Esophagus (tissue), 2 donors: ENCODE results near the gene GALNT1. TPM values are rescaled to one million over a fixed set of nuclear protein-coding genes. Genes with fewer than 3 reads are reported as not detected.
"Not testable (repeated sequence)": the region's sequence is repeated elsewhere in the genome, so short reads cannot be mapped to it uniquely, and the experiment has no call there.

Source experiments
- H3K27ac ChIP-seq, 2 donors: one replicate each; pipeline ENCODE4 v1.5.1; 2013; ENCODE audit warnings: low read depth in 2 of 2, mild to moderate bottlenecking in 2 of 2, inconsistent platforms in 1 of 2, low read length in 1 of 2, moderate library complexity in 1 of 2
- H3K27me3 ChIP-seq, 2 donors: one replicate each; pipeline ENCODE4 v1.6.1; 2013; ENCODE audit warnings: low read length in 2 of 2, control low read depth in 1 of 2, mild to moderate bottlenecking in 1 of 2; ENCODE audit not compliant: insufficient read depth in 2 of 2, control insufficient read depth in 1 of 2
- H3K36me3 ChIP-seq, 2 donors: one replicate each; pipeline ENCODE4 v1.6.1; 2013; ENCODE audit warnings: low read length in 1 of 2; ENCODE audit not compliant: control insufficient read depth in 2 of 2, insufficient read depth in 2 of 2
- H3K4me1 ChIP-seq, 2 donors: one replicate each; pipeline ENCODE4 v1.6.1; 2013; ENCODE audit warnings: low read length in 1 of 2; ENCODE audit not compliant: control insufficient read depth in 2 of 2, insufficient read depth in 2 of 2
- H3K4me3 ChIP-seq, 2 donors: one replicate each; pipeline ENCODE4 v1.5.1; 2013; ENCODE audit warnings: low read length in 2 of 2, mild to moderate bottlenecking in 2 of 2, low read depth in 1 of 2, moderate library complexity in 1 of 2
- H3K9me3 ChIP-seq, 2 donors: one replicate each; pipeline ENCODE4 v1.6.1; 2013; ENCODE audit warnings: mild to moderate bottlenecking in 2 of 2, low read depth in 1 of 2, low read length in 1 of 2, moderate library complexity in 1 of 2; ENCODE audit not compliant: control insufficient read depth in 2 of 2, insufficient read depth in 1 of 2
- WGBS, 2 donors: extraction: QIAGEN DNeasy Blood & Tissue Kit; methylation state at CpG; one replicate each; pipeline ENCODE4 v1.1.7; 2013; 5-methylcytosine and 5-hydroxymethylcytosine counted together
- polyA plus RNA-seq, 2 donors: library from polyadenylated mRNA; stranded (reverse); fragments of 200-250 nt; gene quantifications; one replicate each; pipeline ENCODE4 v1.2.3, GENCODE V29; 2013
- donor health status: healthy with polysubstance abuse.
- donor health status: Bipolar disorder and iron deficiency.

GALNT1 gene
- polyA plus RNA-seq, result 10 to 100 TPM; 37.5 to 37.7 TPM

- Histone ChIP-seq H3K27ac (peak within 1 kb of the TSS; percentile 96 to 97), H3K4me3 (peak within 1 kb of the TSS; percentile 72 to 86), H3K27me3 (no peaks in the 10 kb centered on the region), H3K9me3 (no peaks in the 10 kb centered on the region), H3K36me3 (no peaks in the 10 kb centered on the region), H3K4me1 (peaks cover 0 to 2% of the 10 kb centered on the region in 2 donors)
- whole genome bisulfite sequencing, 2 donors, result 0% methylated on average over 8 to 52 of the region's 74 CpGs
Observed at GRCh38 chr18:35581546-35581897, at the start of gene GALNT1. TSS of gene GALNT1 (plus strand) at chr18:35581740. CDS start at chr18:35654663, 72,923 bp downstream.

- H3K27me3 ChIP-seq, result no peaks in the 10 kb centered on the region
- WGBS, 2 donors, result 83 to 90% methylated on average over 2 of the region's 2 CpGs
Observed at GRCh38 chr18:35533916-35534405, 47.6 kb upstream of the GALNT1 start.

GRCh38 chr18:35535297-35535696 lies 46.2 kb upstream of the GALNT1 start:
- no peak overlapping the region for H3K27ac ChIP-seq
- no peaks in the 10 kb centered on the region for H3K36me3 ChIP-seq
- H3K4me3 ChIP-seq, result no peak overlapping the region
- 95 to 98% methylated on average over 1 of the region's 1 CpG for WGBS, 2 donors
- H3K9me3 ChIP-seq, result peaks cover 3% of the 10 kb centered on the region in 2 donors
- H3K4me1 ChIP-seq, result no peaks in the 10 kb centered on the region
- no peaks in the 10 kb centered on the region for H3K27me3 ChIP-seq

More at GRCh38 chr18:35533916-35534405, 47.6 kb upstream of the GALNT1 start:
- Histone ChIP-seq H3K36me3 (no peaks in the 10 kb centered on the region), H3K4me1 (no peaks in the 10 kb centered on the region), H3K27ac (no peak overlapping the region), H3K9me3 (peaks cover 3% of the 10 kb centered on the region in 2 donors), H3K4me3 (no peak overlapping the region)

GRCh38 chr18:35542356-35542755 lies 39.2 kb upstream of the GALNT1 start:
- Histone ChIP-seq H3K27ac (no peak overlapping the region), H3K27me3 (no peaks in the 10 kb centered on the region), H3K4me3 (no peak overlapping the region), H3K4me1 (no peaks in the 10 kb centered on the region), H3K9me3 (no peaks in the 10 kb centered on the region), H3K36me3 (no peaks in the 10 kb centered on the region)

GRCh38 chr18:35547008-35547605 lies 34.4 kb upstream of the GALNT1 start:
- H3K27me3 ChIP-seq, result no peaks in the 10 kb centered on the region
- H3K9me3 ChIP-seq, result no peaks in the 10 kb centered on the region
- H3K27ac ChIP-seq, result no peak overlapping the region
- H3K36me3 ChIP-seq, result no peaks in the 10 kb centered on the region
- 79 to 83% methylated on average over 2 of the region's 2 CpGs for WGBS, 2 donors
- no peaks in the 10 kb centered on the region for H3K4me1 ChIP-seq
- H3K4me3 ChIP-seq, result no peak overlapping the region

- WGBS, 2 donors, result 80 to 91% methylated on average over 1 of the region's 1 CpG
- no peaks in the 10 kb centered on the region for H3K36me3 ChIP-seq
Observed at GRCh38 chr18:35549564-35549963, 32.0 kb upstream of the GALNT1 start.

GRCh38 chr18:35553300-35553699 lies 28.2 kb upstream of the GALNT1 start:
- no peaks in the 10 kb centered on the region for H3K36me3 ChIP-seq

More at GRCh38 chr18:35549564-35549963, 32.0 kb upstream of the GALNT1 start:
- Histone ChIP-seq H3K9me3 (no peaks in the 10 kb centered on the region), H3K27me3 (no peaks in the 10 kb centered on the region), H3K4me1 (no peaks in the 10 kb centered on the region), H3K4me3 (no peak overlapping the region), H3K27ac (no peak overlapping the region)

GRCh38 chr18:35555538-35555937 lies 26.0 kb upstream of the GALNT1 start:
- H3K4me1 ChIP-seq, H3K27me3 ChIP-seq, H3K9me3 ChIP-seq, H3K27ac ChIP-seq, H3K36me3 ChIP-seq, H3K4me3 ChIP-seq: not testable (repeated sequence)
- 97 to 98% methylated on average over 5 of the region's 5 CpGs for WGBS, 2 donors

More at GRCh38 chr18:35553300-35553699, 28.2 kb upstream of the GALNT1 start:
- Histone ChIP-seq H3K4me3 (no peak overlapping the region), H3K27me3 (no peaks in the 10 kb centered on the region), H3K27ac (no peak overlapping the region), H3K4me1 (no peaks in the 10 kb centered on the region), H3K9me3 (no peaks in the 10 kb centered on the region)
- WGBS, 2 donors, result 65 to 69% methylated on average over 2 of the region's 2 CpGs

GRCh38 chr18:35559867-35560266 lies 21.7 kb upstream of the GALNT1 start:
- Histone ChIP-seq H3K27ac (no peak overlapping the region), H3K27me3 (no peaks in the 10 kb centered on the region), H3K4me1 (no peaks in the 10 kb centered on the region), H3K4me3 (no peak overlapping the region), H3K36me3 (no peaks in the 10 kb centered on the region), H3K9me3 (no peaks in the 10 kb centered on the region)

- Histone ChIP-seq H3K27ac (no peak overlapping the region), H3K27me3 (no peaks in the 10 kb centered on the region), H3K36me3 (no peaks in the 10 kb centered on the region), H3K4me3 (no peak overlapping the region), H3K4me1 (no peaks in the 10 kb centered on the region), H3K9me3 (no peaks in the 10 kb centered on the region)
- WGBS, 2 donors, result 74 to 77% methylated on average over 3 of the region's 3 CpGs
Observed at GRCh38 chr18:35564795-35565453, 16.6 kb upstream of the GALNT1 start.
